Effector memory CD8-positive, alpha-beta T cell (primary cell): ENCODE measurements around the gene ERMARD.

ENCODE experiments used
- ATAC-seq: fragments of 150-1000 bp; cut with Tn5 transposase; replicated peaks from 2 replicates; pipeline ENCODE4 v1.10.0; 2021; ENCODE audit warnings: mild to moderate bottlenecking, moderate library complexity
- DNase-seq, 3 experiments: peaks; one replicate each; pipeline ENCODE4 v3.0.0; 2021
- H3K27ac Mint-ChIP-seq, 2 donors: one replicate each; pipeline ENCODE4 v1.8.0; 2022; ENCODE audit warnings: mild to moderate bottlenecking in 2 of 2, mixed read lengths in 2 of 2, moderate library complexity in 2 of 2
- H3K27me3 Mint-ChIP-seq, 2 donors: one replicate each; pipeline ENCODE4 v1.8.0; 2022; ENCODE audit warnings: mixed read lengths in 2 of 2
- H3K36me3 Mint-ChIP-seq: one replicate; pipeline ENCODE4 v1.8.0; 2022; ENCODE audit warnings: mild to moderate bottlenecking, moderate library complexity, mixed read lengths; ENCODE audit not compliant: insufficient read depth
- H3K4me1 Mint-ChIP-seq, 2 donors: one replicate each; pipeline ENCODE4 v1.8.0; 2022; ENCODE audit warnings: low read depth in 2 of 2, mixed read lengths in 2 of 2
- H3K4me3 Mint-ChIP-seq, 2 donors: one replicate each; pipeline ENCODE4 v1.8.0; 2022; ENCODE audit warnings: mild to moderate bottlenecking in 2 of 2, mixed read lengths in 2 of 2, moderate library complexity in 2 of 2
- H3K9me3 Mint-ChIP-seq, 2 donors: one replicate each; pipeline ENCODE4 v1.8.0; 2022; ENCODE audit warnings: mixed read lengths in 2 of 2

The ERMARD gene

GRCh38 chr6:169723200-169723909, 28.1 kb upstream of the ERMARD start:
- no peaks in the 10 kb centered on the region for H3K9me3 Mint-ChIP-seq
- ATAC-seq, result peak; percentile 50
- DNase-seq, result peak; percentile 60 to 69 (median 62)
- peaks cover 19 to 31% of the 10 kb centered on the region in 2 donors for H3K4me1 Mint-ChIP-seq
- peak overlapping the region; percentile 91 to 95 for H3K27ac Mint-ChIP-seq
- H3K27me3 Mint-ChIP-seq, result no peaks in the 10 kb centered on the region
- peaks cover 12% of the 10 kb centered on the region for H3K36me3 Mint-ChIP-seq
- H3K4me3 Mint-ChIP-seq, result peak overlapping the region; percentile 80 to 87

- H3K9me3 Mint-ChIP-seq, result no peaks in the 10 kb centered on the region
- peak overlapping the region; percentile 19 to 49 for H3K4me3 Mint-ChIP-seq
- ATAC-seq (peak; percentile 51), DNase-seq (peak; percentile 28 to 31 (median 30))
- no peak overlapping the region for H3K27ac Mint-ChIP-seq
- H3K4me1 Mint-ChIP-seq, result peaks cover 19 to 30% of the 10 kb centered on the region in 2 donors
- no peaks in the 10 kb centered on the region for H3K27me3 Mint-ChIP-seq
- peaks cover 12% of the 10 kb centered on the region for H3K36me3 Mint-ChIP-seq
Observed at GRCh38 chr6:169723991-169724493, 27.4 kb upstream of the ERMARD start.

GRCh38 chr6:169724494-169725124, 26.8 kb upstream of the ERMARD start, which contains the start of gene PHF10:
Gene PHF10 (minus strand): TSS chr6:169724500. CDS start chr6:169723931, 569 bp downstream.
- no peaks in the 10 kb centered on the region for H3K9me3 Mint-ChIP-seq
- H3K27me3 Mint-ChIP-seq, result no peaks in the 10 kb centered on the region
- peak within 1 kb of the TSS; percentile 80 to 87 for H3K4me3 Mint-ChIP-seq
- peaks cover 12% of the 10 kb centered on the region for H3K36me3 Mint-ChIP-seq
- peak; percentile 50 for ATAC-seq
- H3K4me1 Mint-ChIP-seq, result peaks cover 15 to 24% of the 10 kb centered on the region in 2 donors
- DNase-seq, result peak; percentile 38 to 51 (median 43)
- peak within 1 kb of the TSS; percentile 91 to 95 for H3K27ac Mint-ChIP-seq

- H3K4me1 Mint-ChIP-seq, result peaks cover 12 to 17% of the 10 kb centered on the region in 2 donors
- DNase-seq (no peak), ATAC-seq (no peak)
Observed at GRCh38 chr6:169725125-169726048, 26.0 kb upstream of the ERMARD start.

GRCh38 chr6:169726049-169726400, 25.4 kb upstream of the ERMARD start:
- Mint-ChIP-seq H3K4me3 (peak overlapping the region; percentile 66 to 75), H3K36me3 (peaks cover 12% of the 10 kb centered on the region), H3K9me3 (no peaks in the 10 kb centered on the region), H3K27me3 (no peaks in the 10 kb centered on the region), H3K27ac (peak overlapping the region in 1 of 2 donors; percentile 27), H3K4me1 (peaks cover 11 to 14% of the 10 kb centered on the region in 2 donors)
- ATAC-seq (no peak), DNase-seq (no peak)

More at GRCh38 chr6:169725125-169726048, 26.0 kb upstream of the ERMARD start:
- peak overlapping the region; percentile 27 to 47 for H3K27ac Mint-ChIP-seq
- H3K36me3 Mint-ChIP-seq, result peaks cover 12% of the 10 kb centered on the region
- no peaks in the 10 kb centered on the region for H3K27me3 Mint-ChIP-seq
- peak overlapping the region; percentile 66 to 75 for H3K4me3 Mint-ChIP-seq
- H3K9me3 Mint-ChIP-seq, result no peaks in the 10 kb centered on the region

- ATAC-seq (no peak), DNase-seq (no peak)
- Mint-ChIP-seq H3K36me3 (peaks cover 12% of the 10 kb centered on the region), H3K9me3 (no peaks in the 10 kb centered on the region), H3K27me3 (no peaks in the 10 kb centered on the region), H3K4me3 (no peak overlapping the region), H3K4me1 (peaks cover 8 to 11% of the 10 kb centered on the region in 2 donors), H3K27ac (no peak overlapping the region)
Observed at GRCh38 chr6:169726963-169727362, 24.5 kb upstream of the ERMARD start.

- ATAC-seq (no peak), DNase-seq (no peak)
- Mint-ChIP-seq H3K36me3 (peaks cover 4% of the 10 kb centered on the region), H3K9me3 (no peaks in the 10 kb centered on the region), H3K27ac (no peak overlapping the region), H3K4me1 (no peaks in the 10 kb centered on the region), H3K4me3 (no peak overlapping the region), H3K27me3 (peaks cover 1 to 7% of the 10 kb centered on the region in 2 donors)
Observed at GRCh38 chr6:169729961-169730360, 21.5 kb upstream of the ERMARD start.

GRCh38 chr6:169738204-169738975, 13.0 kb upstream of the ERMARD start:
- H3K27ac Mint-ChIP-seq, result no peak overlapping the region
- H3K4me3 Mint-ChIP-seq, result no peak overlapping the region
- H3K27me3 Mint-ChIP-seq, result peaks cover 27 to 35% of the 10 kb centered on the region in 2 donors
- peaks cover 3% of the 10 kb centered on the region for H3K36me3 Mint-ChIP-seq
- no peaks in the 10 kb centered on the region for H3K4me1 Mint-ChIP-seq
- DNase-seq (no peak), ATAC-seq (no peak)
- no peaks in the 10 kb centered on the region for H3K9me3 Mint-ChIP-seq

GRCh38 chr6:169738976-169739529, 12.4 kb upstream of the ERMARD start:
- Mint-ChIP-seq H3K4me1 (no peaks in the 10 kb centered on the region), H3K4me3 (no peak overlapping the region), H3K27ac (no peak overlapping the region), H3K27me3 (peaks cover 27 to 35% of the 10 kb centered on the region in 2 donors), H3K9me3 (no peaks in the 10 kb centered on the region), H3K36me3 (peaks cover 3% of the 10 kb centered on the region)
- ATAC-seq (no peak), DNase-seq (no peak)

GRCh38 chr6:169741344-169741743, 10.1 kb upstream of the ERMARD start:
- ATAC-seq, result no peak
- Mint-ChIP-seq H3K27me3 (peaks cover 12 to 15% of the 10 kb centered on the region in 2 donors), H3K4me3 (no peak overlapping the region), H3K36me3 (peaks cover 3% of the 10 kb centered on the region), H3K9me3 (no peaks in the 10 kb centered on the region), H3K4me1 (no peaks in the 10 kb centered on the region), H3K27ac (no peak overlapping the region)
- no peak for DNase-seq

- Mint-ChIP-seq H3K4me1 (peaks cover 2 to 7% of the 10 kb centered on the region in 2 donors), H3K36me3 (peaks cover 4% of the 10 kb centered on the region), H3K27me3 (no peaks in the 10 kb centered on the region), H3K4me3 (no peak overlapping the region), H3K9me3 (no peaks in the 10 kb centered on the region), H3K27ac (no peak overlapping the region)
- DNase-seq, result no peak
- no peak for ATAC-seq
Observed at GRCh38 chr6:169745405-169745804, 6.0 kb upstream of the ERMARD start.

GRCh38 chr6:169746556-169746955, 4.9 kb upstream of the ERMARD start:
- Mint-ChIP-seq H3K27ac (no peak overlapping the region), H3K36me3 (peaks cover 16% of the 10 kb centered on the region), H3K9me3 (no peaks in the 10 kb centered on the region), H3K4me3 (no peak overlapping the region), H3K4me1 (peaks cover 7 to 17% of the 10 kb centered on the region in 2 donors), H3K27me3 (no peaks in the 10 kb centered on the region)
- ATAC-seq (no peak), DNase-seq (no peak)
